GM21723 (cell line): ENCODE measurements around the gene CEP78.
"Not testable (repeated sequence)": the region's sequence is repeated elsewhere in the genome, so short reads cannot be mapped to it uniquely, and the experiment has no call there.

Experiments used
- ATAC-seq: cut with Tn5 transposase; IDR thresholded peaks from one replicate; pipeline ENCODE4 v1.9.1; 2021; ENCODE audit warnings: mild to moderate bottlenecking, moderate library complexity; ENCODE audit not compliant: unreplicated experiment

CEP78 gene

DNA sequence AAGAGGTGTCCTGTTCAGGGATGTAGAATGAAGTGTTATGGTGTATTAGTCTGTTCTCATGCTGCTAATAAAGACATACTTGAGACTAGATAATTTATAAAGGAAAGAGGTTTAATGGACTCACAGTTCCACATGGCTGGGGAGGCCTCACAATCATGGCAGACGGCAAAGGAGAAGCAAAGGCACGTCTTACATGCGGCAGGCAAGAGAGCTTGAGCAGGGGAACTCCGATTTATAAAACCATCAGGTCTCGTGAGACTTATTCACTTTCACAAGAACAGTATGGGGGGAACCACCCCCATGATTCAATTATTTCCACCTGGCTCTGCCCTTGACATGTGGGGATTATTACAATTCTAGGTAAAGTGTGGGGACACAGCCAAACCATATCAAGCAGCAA, 3.4 kb upstream of the CEP78 start:
- ATAC-seq, result not testable (repeated sequence)

DNA sequence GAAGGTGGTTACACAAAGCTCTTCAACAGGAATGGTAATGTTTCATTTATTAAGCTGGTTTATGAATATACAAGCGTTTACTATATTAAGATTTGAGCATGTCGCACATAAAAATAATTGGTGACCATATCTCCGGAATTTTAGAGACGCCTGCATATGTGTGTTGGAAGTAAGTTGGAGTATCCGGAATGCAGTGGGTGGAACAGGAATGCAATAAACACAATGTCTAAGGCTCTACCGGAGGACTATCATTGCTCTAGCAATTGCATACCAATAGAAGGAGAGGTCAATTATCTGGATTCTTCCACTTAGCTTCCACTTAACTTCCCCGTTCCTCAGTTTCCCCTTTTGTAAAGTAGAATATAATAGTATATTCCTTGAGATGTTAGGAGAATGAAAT, 1.1 kb upstream of the CEP78 start:
- ATAC-seq, result no peak

DNA sequence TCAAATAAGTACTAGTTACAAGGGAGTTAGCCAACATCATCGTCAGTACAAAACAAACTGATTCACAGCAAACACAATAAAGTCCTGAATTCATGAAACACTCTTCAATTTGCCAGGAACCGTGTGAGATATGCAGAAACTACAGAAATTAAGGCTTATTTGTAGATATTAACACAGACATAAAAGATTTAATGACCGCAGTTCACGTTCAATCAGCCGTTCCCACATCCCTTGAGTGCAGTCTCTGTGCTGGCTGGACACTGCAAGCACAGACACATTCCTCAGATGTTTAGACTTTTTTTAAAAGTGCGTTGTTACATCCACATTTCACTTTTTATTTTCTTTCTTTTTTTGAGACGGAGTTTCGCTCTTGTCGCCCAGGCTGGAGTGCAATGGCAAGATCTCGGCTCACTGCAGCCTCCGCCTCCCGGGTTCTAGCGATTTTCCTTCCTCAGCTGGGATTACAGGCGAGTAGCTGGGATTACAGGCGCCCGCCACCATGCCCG, 566 bp upstream of the CEP78 start:
- no peak for ATAC-seq

DNA sequence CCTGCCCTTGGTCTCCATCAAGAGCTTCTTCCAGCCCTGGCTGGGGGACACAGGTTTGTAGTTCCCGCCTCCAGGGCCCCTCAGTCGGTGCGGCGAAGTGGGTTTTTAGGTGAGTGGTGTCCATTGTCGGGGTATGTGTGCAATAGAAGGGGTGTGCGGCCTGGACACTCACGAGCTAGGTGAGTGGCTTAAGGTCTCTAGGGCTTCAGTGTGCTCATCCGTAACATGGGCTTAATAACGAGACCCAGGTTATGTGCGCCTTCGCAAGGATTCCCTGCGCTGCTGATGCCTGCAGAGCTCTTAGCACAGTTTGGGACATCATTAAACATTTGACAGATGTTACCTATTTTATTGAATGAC, 656 bp downstream of the CEP78 start:
- ATAC-seq, result no peak

DNA sequence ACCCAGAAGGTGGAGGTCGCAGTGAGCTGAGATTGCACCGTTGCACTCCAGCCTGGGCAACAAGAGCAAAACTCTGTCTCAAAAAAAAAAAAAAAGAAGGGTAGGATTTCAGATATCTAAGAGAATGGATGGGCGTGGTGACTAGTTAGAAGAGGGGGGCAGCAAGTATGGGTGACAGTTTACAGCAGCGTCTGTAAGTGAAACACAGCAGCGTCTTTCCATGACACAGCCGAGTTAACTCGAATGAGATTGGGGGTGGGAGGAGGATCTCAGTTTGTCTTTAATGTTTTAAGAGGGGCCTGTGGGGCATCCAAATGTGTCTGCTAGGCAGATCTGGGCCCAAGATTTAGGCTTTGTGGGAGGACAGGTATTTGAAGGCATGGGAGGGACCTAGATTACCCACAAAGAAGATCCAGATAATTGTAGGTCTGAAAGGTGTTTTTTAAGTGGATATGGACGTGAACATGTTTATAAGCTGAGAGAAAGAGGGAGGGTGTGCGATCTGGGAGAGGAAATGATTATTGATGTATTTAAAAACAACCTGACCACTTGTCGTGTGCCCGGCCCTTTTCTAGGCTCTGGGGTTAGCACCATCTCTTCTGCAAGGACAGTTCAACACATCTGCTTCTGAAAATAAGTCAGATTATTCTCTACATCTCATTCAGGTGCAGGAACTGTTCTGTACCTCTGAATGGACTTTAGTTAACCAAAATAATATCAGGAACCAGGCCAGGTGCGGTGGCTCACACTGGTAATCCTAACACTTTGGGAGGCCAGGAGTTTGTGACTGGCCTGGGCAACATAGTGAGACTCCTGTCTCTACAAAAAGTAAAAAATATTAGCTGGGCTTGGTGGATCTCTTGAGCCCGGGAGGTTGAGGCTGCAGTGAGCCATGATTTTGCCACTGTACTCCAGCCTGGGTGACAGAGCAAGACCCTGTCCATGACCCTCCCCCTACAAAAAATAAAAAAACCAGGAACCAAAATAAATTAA, 2.5 kb downstream of the CEP78 start:
- no peak for ATAC-seq

DNA sequence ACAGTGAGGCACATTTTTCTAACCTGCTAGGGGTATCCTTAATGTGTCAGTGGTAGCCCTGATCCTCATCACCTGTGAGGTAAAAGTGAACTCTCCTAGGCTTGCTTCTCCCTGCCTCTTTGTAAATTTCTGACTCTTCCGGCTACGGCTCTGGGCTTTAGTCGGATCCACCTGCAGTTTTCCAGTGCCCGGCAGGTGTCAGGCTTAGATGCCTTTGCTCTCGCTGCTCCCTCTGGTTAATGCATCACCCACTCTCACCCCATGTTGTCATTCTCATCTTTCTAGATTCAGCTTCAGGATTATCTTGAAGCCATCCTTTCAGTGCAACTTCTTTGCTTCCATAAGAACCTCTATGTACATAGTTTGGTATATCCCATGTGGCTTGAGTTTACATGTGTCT, 3.6 kb downstream of the CEP78 start:
- ATAC-seq, result no peak

DNA sequence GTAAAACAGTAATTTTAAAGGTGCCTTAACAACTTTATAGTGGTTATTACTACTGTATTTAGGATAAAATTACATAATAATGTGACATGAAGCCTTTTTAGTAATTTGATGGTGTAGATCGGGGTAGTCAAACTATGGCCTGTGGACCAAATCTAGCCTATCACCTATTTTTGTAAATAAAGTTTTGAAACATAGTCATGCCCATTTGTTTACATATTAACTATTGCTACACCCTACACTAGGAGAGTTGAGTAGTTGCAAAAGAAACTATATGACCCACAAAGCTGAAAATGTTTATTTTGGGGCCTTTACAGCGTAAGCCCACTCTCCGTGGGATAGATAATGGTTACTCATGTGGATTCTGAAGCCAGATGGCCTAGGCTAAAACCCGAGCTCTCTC, 6.2 kb downstream of the CEP78 start:
- no peak for ATAC-seq

DNA sequence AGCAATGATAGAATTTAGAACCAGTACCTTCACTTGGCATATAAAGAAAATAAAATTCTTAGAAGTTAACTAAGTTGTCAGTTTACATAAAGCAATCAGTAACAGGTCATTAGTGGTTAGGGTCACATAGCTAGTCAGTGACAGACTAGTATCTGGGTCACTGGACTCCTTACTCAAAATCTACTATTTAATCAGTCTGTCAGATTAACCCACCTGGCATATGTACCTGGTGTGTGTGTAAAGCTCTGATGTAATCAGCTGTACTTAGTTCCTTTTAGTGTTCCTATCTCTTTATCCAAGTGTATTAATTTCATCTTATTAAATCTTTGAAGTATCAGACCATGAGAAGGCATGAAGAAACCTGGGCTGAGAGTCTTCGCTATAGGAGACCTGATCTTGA, 7.3 kb downstream of the CEP78 start:
- ATAC-seq, result no peak

DNA sequence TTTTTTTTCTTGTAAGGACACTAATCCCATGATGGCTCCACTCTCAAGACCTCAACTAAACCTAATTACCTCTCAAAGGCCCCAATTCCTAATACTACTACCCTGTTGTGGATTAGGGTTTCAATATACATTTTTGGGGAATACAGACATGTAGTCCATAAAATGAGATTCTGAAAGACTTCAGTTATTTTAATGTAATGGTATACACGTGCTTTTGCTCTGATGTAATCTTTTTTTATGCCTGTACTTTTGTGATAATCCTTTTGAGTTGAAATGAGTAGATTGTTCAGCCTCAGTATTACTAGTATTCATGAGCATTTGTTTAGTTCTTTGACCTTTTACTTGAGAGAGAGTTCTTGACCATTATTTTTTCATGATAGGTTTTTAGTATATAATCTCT, 9.5 kb downstream of the CEP78 start:
- ATAC-seq, result no peak

DNA sequence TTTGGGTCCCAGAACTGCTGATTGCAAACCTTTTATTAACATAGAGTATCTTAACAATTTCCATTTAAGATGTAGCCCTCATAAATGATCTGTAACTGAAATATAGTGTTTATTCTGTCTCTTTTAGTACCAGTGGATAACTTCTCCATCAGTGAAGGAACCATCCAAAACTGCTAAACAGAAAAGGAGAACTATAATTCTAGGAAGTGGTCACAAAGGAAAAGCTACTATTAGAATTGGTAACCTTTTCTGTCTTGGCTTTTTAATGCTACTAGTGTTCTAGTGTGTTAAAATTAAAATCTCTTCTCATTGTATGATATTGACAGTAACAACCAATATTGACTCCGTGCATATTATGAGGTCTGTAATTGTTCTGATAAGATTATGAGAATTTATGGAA, 12.8 kb downstream of the CEP78 start:
- no peak for ATAC-seq

DNA sequence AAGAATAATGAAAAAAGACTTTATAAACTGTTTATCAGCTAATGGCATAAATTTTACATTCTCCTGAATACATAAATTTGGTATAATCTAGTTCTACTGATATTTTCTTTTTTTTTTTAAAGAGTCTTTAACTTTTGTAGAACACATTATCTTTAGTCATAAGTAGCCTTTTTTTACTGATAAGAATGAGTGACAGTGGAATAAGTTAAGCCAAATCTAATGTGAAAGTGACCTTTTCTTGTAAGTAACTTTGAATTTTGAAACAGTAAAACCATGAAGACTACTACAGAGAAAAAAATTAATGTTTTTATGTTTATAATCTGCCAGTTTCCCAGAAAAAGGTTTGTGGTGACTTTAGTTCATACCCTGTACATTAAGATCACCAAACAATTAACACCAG, 13.7 kb downstream of the CEP78 start:
- no peak for ATAC-seq

DNA sequence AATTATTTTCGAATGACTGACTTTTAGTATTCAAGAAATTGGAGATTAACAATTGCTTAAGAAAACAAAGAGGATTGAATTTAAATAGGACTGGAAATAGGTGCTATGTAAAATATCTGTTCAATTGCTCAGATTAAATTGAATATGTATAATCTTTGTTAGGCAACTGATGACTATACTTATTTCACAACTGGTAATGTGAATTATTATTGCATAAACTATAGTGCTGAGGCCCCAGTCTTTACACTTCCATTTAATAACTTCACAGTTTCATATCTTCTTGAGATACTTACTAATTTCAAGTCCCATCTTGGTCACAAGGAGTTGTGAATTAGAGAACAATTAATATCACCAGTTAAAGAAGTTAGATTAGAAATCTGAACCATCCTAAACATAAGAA, 16.7 kb downstream of the CEP78 start:
- ATAC-seq, result no peak

DNA sequence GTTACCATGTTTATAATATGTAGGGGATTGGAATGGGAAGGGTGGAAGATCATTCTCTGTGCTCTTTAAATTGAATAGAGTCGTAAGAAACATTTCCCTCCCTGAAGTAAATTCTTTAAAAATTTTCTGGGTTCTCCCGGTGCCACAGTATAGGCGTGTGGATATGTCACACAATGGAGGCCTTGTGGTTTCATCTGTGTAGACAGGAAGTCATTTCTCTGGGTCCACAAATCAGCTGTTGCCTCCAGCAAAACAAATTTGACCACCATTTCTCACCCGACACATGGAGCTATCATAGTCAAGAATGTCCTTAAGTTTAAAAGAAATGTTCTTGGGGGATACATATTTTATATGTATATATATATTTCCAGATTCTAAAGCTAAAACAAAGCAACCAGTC, 17.4 kb downstream of the CEP78 start:
- ATAC-seq, result no peak

DNA sequence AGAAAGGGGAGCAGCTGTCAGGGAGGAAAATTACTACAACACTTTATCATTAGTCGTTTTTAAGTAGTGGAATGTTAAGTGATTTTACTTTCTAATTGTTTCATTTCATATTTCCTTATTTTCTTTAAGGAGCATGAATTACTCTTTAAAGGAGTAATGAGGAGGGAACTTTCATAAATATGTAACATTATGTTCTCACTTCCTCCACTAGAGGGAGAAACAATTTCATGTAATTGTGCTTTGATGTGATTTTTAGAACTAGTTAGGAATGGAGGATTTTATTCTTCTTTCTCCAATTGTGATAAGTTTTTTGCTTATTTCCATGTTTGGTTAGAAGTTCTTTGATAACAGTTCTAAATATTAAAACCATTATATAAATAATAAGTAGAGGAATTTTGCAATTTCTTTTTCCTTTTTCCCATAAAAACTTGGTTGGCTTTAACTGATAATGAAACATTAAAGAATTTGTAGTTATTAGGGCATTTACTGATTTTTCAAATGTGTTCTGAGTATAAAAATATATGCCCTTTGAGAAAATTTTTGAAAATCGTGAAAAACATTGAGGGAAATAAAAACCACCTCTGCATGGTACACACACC, 25.6 kb downstream of the CEP78 start:
- peak; percentile 81 for ATAC-seq

DNA sequence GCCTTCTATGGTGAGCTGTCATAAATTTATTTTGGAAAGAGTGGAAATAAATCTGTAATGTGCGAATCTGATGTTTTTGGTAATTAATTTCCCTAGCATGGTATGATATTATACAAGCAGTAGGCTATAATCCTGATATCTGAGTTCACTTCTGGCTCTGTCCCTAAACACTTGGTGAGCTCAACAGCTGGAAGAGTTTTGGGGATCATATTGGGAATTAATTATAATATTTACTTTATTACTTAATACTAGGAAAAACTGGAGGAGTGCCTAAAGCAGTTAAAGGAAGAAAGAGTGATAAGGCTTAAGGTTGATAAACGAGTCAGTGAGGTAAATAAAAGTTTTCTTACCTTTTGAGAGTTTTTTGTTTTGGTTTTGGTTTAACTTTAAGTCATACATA, 26.8 kb downstream of the CEP78 start:
- no peak for ATAC-seq

DNA sequence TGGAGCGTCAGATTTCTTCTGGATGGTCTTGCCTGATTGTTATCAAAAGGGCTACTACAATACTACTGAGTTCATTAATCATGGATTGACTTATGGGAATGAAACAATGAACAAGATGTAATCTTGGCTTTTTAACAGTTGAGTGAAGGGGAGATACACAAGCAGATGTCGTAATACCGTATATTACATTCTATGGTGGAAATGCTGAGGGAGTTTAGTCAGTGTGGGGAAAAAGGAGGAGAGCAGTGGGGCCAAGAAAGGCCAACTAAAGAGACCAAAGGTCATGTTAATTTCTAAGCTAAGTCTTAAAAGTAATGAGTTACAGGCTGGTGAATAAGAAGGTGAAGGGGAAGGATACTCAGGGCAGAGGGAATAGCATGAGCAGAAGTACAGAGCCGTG, 32.0 kb downstream of the CEP78 start:
- ATAC-seq, result no peak

DNA sequence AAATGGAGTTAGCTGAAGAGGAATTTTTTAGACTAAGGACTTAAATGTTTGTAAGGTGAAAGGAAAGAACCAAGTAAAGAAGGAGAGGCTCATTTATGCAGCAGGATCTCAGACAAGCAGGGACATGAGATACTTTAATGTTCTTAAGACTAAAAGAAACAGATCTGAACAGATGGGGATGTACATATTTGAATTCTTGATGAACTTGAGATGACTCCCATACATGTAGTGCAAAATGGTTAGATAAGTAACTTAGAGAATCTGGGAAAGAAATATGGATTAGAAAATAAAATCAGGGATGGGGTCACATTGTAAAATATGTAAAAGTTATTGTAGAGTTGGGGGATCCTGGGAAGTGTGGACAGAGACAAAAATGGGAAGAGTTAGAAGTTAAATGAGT, 33.9 kb downstream of the CEP78 start:
- ATAC-seq, result no peak

DNA sequence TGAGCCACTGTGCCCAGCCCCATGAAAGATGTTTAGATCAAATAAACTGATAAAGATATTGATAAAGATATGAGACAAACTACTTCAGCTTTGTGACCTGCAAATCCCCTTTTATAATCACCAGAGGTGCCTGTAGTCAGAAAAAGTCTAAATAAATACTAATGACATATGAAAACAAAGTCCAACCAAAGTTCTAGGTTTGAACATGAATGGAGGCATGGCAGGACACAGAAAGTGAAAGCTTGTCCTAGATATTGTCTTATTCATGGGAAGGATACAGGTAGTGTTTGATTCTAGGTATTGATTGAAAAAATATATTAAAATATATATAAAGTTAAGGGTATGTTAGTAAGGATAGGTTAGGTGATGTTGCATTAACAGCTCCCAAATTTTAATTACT, 36.4 kb downstream of the CEP78 start:
- ATAC-seq, result no peak

DNA sequence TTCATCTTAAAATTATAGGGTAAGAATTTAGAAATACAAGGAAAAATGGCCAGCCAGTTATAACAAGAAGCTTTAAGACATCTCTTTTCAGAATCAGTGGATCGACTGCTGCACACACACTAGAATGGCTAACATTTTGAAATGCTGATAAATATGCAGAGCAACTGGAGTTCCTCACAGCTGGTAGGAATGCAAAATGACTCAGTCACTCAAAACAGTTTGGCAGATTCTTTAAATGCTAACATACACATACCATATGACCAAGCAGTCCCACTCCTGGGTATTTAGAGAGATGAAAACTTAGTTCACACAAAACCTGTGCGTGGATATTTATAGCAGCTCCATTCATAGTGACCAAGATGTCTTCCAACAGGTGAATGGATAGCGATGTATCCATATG, 37.9 kb downstream of the CEP78 start:
- no peak for ATAC-seq

DNA sequence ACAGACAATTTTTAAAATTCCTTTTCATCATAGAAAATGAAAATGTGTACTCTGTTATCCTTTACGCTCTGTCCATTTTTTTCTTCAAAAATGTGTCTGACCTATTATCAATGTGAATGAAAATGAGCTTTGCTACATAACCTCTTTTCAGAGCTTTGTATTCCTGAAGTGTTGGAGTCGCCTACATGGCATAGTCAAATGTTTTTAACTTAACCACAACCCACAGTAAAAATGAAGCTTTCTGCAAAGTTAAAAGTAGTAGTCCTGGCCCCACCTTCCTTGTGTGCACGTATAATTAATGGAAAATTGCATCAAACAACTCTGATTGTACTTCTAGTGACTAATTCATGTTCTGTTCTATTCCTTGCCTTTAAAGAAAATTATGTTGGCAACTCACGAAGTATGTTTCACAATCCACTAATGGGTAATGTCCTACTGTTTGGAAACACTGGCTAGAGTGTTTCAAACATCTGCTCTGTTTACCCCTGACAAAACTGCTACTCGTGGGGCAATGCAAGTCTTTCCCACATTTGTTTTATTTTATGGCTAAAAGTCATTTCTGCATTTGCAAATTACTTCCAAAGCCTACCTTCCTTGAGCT, 42.4 kb downstream of the CEP78 start:
- ATAC-seq, result no peak

DNA sequence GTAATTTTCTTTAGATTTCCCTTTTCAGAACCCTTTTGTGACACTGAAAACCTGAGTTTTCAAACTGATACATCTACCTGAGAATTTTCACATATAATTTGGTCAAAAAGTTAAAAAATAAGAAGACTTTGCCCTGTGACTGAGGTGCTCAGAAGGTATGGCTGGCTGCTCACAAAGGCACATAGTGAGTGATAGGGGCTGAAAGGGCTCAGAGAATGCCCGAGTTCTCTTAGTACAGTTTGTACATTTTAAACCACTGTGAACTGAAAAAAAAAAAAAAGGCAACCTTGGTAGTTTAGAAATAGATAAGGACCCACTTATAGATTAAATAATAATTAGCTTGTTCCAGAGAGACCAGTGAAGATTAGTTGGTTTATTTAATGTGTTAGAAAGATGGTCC, 42.9 kb downstream of the CEP78 start:
- ATAC-seq, result no peak
